Measurements from ENCODE around the gene COIL.
A peak's percentile ranks its signal among the peaks of the same experiment; 100 is the strongest.

COIL gene

GRCh38 chr17:56914581-56915273 is 46.1 kb downstream of the COIL start:
- peaks cover 4% of the 10 kb centered on the region; the same call in 1 of the 2 replicates for H3K4me1 ChIP-seq (ENCODE audit: insufficient read depth, low read length)
- no peak overlapping the region for H3K27ac ChIP-seq (ENCODE audit: low read depth, low read length)
- 14% methylated on average over 10 of the region's 14 CpGs for WGBS
- peaks cover 34% of the 10 kb centered on the region for H3K27me3 ChIP-seq (ENCODE audit: insufficient read depth, low read length)
- peak overlapping the region; percentile 88 for H3K9ac ChIP-seq (ENCODE audit: low read depth, low read length)
- H3K4me3 ChIP-seq (ENCODE audit: low read length): peak overlapping the region; percentile 85
- H3K36me3 ChIP-seq (ENCODE audit: insufficient read depth, low read length): no peaks in the 10 kb centered on the region
- no peaks in the 10 kb centered on the region for H3K9me3 ChIP-seq (ENCODE audit: insufficient read depth, low read depth, low read length)

- Histone ChIP-seq H3K9ac (ENCODE audit: low read depth, low read length) (peak within 1 kb of the TSS; percentile 88), H3K36me3 (ENCODE audit: insufficient read depth, low read length) (no peaks in the 10 kb centered on the region), H3K27me3 (ENCODE audit: insufficient read depth, low read length) (peaks cover 34% of the 10 kb centered on the region), H3K9me3 (ENCODE audit: insufficient read depth, low read depth, low read length) (no peaks in the 10 kb centered on the region), H3K4me3 (ENCODE audit: low read length) (peak within 1 kb of the TSS; percentile 85), H3K4me1 (ENCODE audit: insufficient read depth, low read length) (peaks cover 4% of the 10 kb centered on the region; the same call in 1 of the 2 replicates), H3K27ac (ENCODE audit: low read depth, low read length) (no peak within 1 kb of the TSS)
- WGBS: under 1% methylated on average over 58 of the region's 58 CpGs
Measured at GRCh38 chr17:56913867-56914580, 46.8 kb downstream of the COIL start, which contains the start of gene TRIM25. TRIM25 (minus strand) TSS chr17:56914049; CDS start chr17:56913988, 61 bp downstream.

GRCh38 chr17:56913353-56913866 is 47.4 kb downstream of the COIL start:
- Histone ChIP-seq H3K4me1 (ENCODE audit: insufficient read depth, low read length) (peaks cover 4% of the 10 kb centered on the region; the same call in 1 of the 2 replicates), H3K27ac (ENCODE audit: low read depth, low read length) (no peak overlapping the region), H3K4me3 (ENCODE audit: low read length) (peak overlapping the region; percentile 85), H3K36me3 (ENCODE audit: insufficient read depth, low read length) (peaks cover 1% of the 10 kb centered on the region; the same call in 1 of the 2 replicates), H3K9ac (ENCODE audit: low read depth, low read length) (peak overlapping the region; percentile 88; the same call in 1 of the 2 replicates), H3K9me3 (ENCODE audit: insufficient read depth, low read depth, low read length) (no peaks in the 10 kb centered on the region), H3K27me3 (ENCODE audit: insufficient read depth, low read length) (peaks cover 34% of the 10 kb centered on the region)
- 3% methylated on average over 44 of the region's 44 CpGs for WGBS

GRCh38 chr17:56913000-56913311 is 47.9 kb downstream of the COIL start:
- WGBS: 65% methylated on average over 6 of the region's 7 CpGs
- no peak overlapping the region for H3K27ac ChIP-seq (ENCODE audit: low read depth, low read length)
- H3K27me3 ChIP-seq (ENCODE audit: insufficient read depth, low read length): peaks cover 34% of the 10 kb centered on the region
- peaks cover 6% of the 10 kb centered on the region for H3K36me3 ChIP-seq (ENCODE audit: insufficient read depth, low read length)
- H3K4me3 ChIP-seq (ENCODE audit: low read length): peak overlapping the region; percentile 85
- peak overlapping the region; percentile 88; the same call in 1 of the 2 replicates for H3K9ac ChIP-seq (ENCODE audit: low read depth, low read length)
- peaks cover 4% of the 10 kb centered on the region; the same call in 1 of the 2 replicates for H3K4me1 ChIP-seq (ENCODE audit: insufficient read depth, low read length)
- H3K9me3 ChIP-seq (ENCODE audit: insufficient read depth, low read depth, low read length): no peaks in the 10 kb centered on the region

GRCh38 chr17:56912105-56912999 is 48.5 kb downstream of the COIL start:
- Histone ChIP-seq H3K36me3 (ENCODE audit: insufficient read depth, low read length) (peaks cover 12% of the 10 kb centered on the region), H3K9me3 (ENCODE audit: insufficient read depth, low read depth, low read length) (no peaks in the 10 kb centered on the region), H3K4me3 (ENCODE audit: low read length) (peak overlapping the region; percentile 85), H3K27ac (ENCODE audit: low read depth, low read length) (no peak overlapping the region), H3K4me1 (ENCODE audit: insufficient read depth, low read length) (peaks cover 4% of the 10 kb centered on the region; the same call in 1 of the 2 replicates), H3K27me3 (ENCODE audit: insufficient read depth, low read length) (peaks cover 34% of the 10 kb centered on the region), H3K9ac (ENCODE audit: low read depth, low read length) (no peak overlapping the region)
- WGBS: 95% methylated on average over 21 of the region's 21 CpGs

GRCh38 chr17:56910509-56911235 is 50.2 kb downstream of the COIL start:
- Histone ChIP-seq H3K27me3 (ENCODE audit: insufficient read depth, low read length) (peaks cover 32% of the 10 kb centered on the region), H3K9ac (ENCODE audit: low read depth, low read length) (no peak overlapping the region), H3K27ac (ENCODE audit: low read depth, low read length) (no peak overlapping the region), H3K4me3 (ENCODE audit: low read length) (no peak overlapping the region), H3K9me3 (ENCODE audit: insufficient read depth, low read depth, low read length) (no peaks in the 10 kb centered on the region), H3K36me3 (ENCODE audit: insufficient read depth, low read length) (peaks cover 29% of the 10 kb centered on the region), H3K4me1 (ENCODE audit: insufficient read depth, low read length) (peaks cover 4% of the 10 kb centered on the region; the same call in 1 of the 2 replicates)
- WGBS: 81% methylated on average over 7 of the region's 7 CpGs

- Histone ChIP-seq H3K9me3 (ENCODE audit: insufficient read depth, low read depth, low read length) (no peaks in the 10 kb centered on the region), H3K27me3 (ENCODE audit: insufficient read depth, low read length) (peaks cover 24% of the 10 kb centered on the region), H3K4me3 (ENCODE audit: low read length) (no peak overlapping the region), H3K4me1 (ENCODE audit: insufficient read depth, low read length) (peaks cover 2% of the 10 kb centered on the region; the same call in 1 of the 2 replicates), H3K9ac (ENCODE audit: low read depth, low read length) (no peak overlapping the region), H3K36me3 (ENCODE audit: insufficient read depth, low read length) (peaks cover 34% of the 10 kb centered on the region), H3K27ac (ENCODE audit: low read depth, low read length) (no peak overlapping the region)
- WGBS: 94% methylated on average over 6 of the region's 6 CpGs
Measured at GRCh38 chr17:56909742-56910508, 50.9 kb downstream of the COIL start.

- Histone ChIP-seq H3K9me3 (ENCODE audit: insufficient read depth, low read depth, low read length) (no peaks in the 10 kb centered on the region), H3K4me1 (ENCODE audit: insufficient read depth, low read length) (no peaks in the 10 kb centered on the region), H3K27ac (ENCODE audit: low read depth, low read length) (no peak overlapping the region), H3K9ac (ENCODE audit: low read depth, low read length) (no peak overlapping the region), H3K27me3 (ENCODE audit: insufficient read depth, low read length) (peaks cover 8% of the 10 kb centered on the region), H3K36me3 (ENCODE audit: insufficient read depth, low read length) (peaks cover 51% of the 10 kb centered on the region), H3K4me3 (ENCODE audit: low read length) (no peak overlapping the region)
- 92% methylated on average over 9 of the region's 9 CpGs for WGBS
Measured at GRCh38 chr17:56908001-56908542, 52.8 kb downstream of the COIL start.

- H3K4me1 ChIP-seq (ENCODE audit: insufficient read depth, low read length): no peaks in the 10 kb centered on the region
- WGBS: 98% methylated on average over 5 of the region's 5 CpGs
- peaks cover 87% of the 10 kb centered on the region for H3K36me3 ChIP-seq (ENCODE audit: insufficient read depth, low read length)
- no peaks in the 10 kb centered on the region for H3K9me3 ChIP-seq (ENCODE audit: insufficient read depth, low read depth, low read length)
- H3K4me3 ChIP-seq (ENCODE audit: low read length): no peak overlapping the region
- no peaks in the 10 kb centered on the region for H3K27me3 ChIP-seq (ENCODE audit: insufficient read depth, low read length)
- H3K27ac ChIP-seq (ENCODE audit: low read depth, low read length): no peak overlapping the region
- no peak overlapping the region for H3K9ac ChIP-seq (ENCODE audit: low read depth, low read length)
Measured at GRCh38 chr17:56903560-56903959, 57.3 kb downstream of the COIL start.

Measured in HUES64 (cell line).